DMS114 treated with DMSO at 0.1 percent for 48 hours (cell line): ENCODE results near the gene CCDC33.
"Not testable (repeated sequence)": the region's sequence is repeated elsewhere in the genome, so short reads cannot be mapped to it uniquely, and the experiment has no call there.

Experiments
- DNase-seq: peaks from one replicate; lab custom pipeline; 2025; ENCODE audit not compliant: unreplicated experiment; lab: John Stamatoyannopoulos, UW

Gene CCDC33

DNA sequence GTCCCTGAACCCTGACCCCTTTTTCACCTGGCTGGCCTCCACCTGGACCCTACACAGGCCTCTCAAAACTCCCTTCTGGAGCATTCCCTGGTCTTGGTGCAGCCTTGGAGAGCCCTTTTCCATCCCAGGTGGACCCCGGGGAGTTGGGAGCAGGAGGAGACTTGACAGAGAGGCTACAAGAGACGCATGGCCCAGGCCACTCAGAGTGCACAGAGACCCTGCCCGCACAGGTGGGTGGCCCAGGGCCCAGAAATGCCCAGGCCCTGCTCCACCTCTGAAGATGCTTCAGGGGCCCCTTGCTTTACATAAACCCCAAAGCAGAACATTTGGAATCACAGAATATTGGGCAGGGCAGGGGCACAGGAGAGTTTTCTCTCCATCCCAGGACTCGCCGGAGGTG is 97.0 kb downstream of the CCDC33 start:
- DNase-seq, result no peak

DNA sequence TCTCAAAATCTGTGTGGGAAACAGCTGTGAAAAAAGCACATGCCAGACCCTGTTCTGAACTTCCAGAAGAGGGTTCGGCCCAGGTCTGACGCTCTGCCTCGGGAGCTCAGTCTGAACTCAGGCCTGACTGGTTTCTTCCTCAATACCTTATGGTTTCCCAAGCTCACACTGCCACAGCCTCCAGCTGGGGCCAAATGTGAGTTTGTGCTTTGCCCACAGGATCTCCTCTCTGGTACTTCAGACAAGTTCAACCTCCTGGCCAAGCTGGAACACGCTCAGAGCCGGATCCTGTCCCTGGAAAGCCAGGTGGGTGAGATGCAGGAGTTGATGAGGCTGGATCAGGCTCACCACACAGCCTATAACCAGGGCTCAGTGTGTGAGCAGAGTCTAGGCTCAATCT is 97.5 kb downstream of the CCDC33 start:
- DNase-seq, result no peak

DNA sequence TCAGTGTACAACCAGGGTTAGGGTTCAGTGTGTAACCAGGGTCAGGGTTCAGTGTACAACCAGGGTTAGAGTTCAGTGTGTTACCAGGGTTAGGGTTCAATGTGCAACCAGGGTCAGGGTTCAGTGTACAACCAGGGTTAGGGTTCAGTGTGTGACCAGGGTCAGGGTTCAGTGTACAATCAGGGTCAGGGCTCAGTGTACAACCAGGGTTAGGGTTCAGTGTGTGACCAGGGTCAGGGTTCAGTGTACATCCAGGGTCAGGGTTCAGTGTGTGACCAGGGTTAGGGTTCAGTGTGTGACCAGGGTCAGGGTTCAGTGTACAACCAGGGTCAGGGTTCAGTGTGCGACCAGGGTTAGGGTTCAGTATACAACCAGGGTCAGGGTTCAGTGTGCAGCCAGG is 98.0 kb downstream of the CCDC33 start:
- no peak for DNase-seq

DNA sequence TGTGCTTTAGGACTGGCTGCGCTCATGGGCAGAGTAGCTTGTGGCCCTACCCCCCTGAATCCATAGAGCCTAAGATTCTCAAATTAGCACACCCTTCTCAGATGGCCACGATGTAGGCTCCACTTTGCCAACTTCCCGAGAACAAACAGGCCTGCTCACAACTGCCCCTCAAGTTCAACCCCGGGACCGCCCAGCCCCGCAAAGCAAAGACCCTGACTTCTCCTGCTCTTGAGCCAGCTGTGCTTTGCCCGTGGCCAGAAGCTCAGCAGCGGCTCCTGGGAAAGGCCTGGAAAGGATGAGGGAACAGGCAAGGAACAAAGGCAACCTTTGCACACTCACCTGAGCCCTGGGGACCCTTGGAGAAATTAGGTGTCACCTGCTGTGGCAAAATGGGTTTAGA is 99.3 kb downstream of the CCDC33 start:
- no peak for DNase-seq

DNA sequence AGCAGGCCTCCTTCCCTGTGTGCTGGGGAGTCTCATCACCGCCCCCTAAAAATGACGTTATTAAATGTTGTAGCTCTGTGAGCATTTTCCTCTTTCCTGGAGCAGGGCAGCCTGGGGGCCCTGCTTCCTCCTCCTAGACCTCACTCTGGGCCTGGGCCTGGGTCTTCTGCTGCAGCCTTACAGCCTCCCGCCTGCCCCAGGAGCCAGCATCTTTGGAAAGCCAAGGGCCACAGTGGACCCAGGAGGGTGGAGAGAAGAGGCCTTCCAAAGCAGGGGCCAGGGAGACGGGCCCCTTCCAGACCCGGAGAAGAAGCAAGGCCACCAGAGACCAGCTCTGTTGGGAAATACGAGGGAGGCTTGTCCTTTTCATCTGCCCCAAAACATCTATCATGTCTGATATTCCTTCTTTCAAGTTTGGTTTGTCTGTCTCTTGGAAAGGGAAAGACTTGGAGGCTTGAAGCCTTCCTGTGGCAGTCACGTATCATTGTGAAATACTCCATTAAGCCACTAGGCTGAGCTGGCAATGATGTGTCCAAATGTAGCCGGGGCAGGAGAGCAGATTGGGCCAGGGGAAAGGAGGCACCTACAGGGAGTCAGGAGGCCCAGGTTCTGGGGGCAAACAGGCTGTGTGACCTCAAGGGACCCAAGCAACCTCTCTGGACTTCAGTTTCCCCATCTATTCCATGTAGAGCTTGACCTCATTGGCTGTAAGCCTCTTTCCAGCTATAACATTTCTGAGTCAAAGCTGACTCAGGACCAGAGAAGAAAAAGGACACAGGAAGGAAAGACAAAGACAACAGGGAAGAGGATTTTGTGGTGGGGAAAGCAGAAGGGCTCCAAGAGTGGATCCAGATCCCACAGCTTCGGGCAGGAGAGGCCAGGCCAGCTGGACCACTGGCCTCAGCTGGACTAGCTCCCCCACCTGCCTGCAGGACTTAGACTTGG is 100.2 kb downstream of the CCDC33 start:
- DNase-seq, result no peak

DNA sequence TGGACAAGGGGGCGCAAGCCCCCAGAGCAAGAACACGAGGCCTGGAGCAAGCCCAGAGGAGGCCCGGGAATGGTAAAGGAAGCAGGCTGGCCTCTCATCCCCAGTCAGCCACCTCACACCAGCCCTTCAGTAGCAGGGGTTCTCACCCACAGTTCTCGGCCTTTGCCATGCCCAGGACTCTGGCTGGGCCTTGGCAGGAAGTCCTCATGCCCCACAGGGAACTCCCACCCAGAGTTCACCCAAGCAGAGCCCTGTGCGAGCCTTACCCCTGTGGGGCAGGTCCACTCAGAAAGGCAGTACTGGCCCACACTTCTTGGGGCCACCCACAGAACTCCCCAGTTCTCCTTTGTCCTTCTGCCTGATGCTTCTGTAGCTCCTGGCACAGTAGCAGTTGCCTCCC is 101.0 kb downstream of the CCDC33 start:
- DNase-seq, result no peak

DNA sequence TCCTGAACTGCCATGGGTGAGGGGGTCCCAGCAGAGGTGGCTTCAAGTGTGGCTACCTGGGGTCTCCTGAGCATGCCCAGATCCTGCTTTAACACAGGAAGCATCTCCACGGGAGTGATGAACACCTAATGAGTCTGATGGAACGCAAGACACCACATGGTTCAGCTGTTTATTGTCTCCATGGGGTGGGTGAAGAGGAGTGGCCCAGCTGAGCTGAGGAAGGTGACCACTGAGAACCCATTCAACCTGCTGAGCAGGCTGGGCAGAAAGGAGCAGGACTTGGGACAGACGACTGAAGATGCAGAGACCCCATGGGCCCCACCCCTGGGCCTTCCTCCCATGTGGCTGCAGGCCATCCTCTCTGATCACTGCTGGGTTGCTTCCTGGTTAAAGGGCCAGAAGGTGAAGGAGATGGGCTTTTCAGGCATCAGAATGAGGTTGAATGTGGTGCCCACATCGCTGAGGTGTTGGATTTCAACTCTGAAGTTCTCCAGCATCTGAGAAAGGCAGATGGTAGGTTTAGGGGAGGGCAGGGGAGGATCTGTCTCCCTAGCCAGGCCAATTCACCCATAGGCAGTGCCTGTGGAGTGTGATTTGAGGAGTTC is 101.6 kb downstream of the CCDC33 start:
- DNase-seq, result no peak

DNA sequence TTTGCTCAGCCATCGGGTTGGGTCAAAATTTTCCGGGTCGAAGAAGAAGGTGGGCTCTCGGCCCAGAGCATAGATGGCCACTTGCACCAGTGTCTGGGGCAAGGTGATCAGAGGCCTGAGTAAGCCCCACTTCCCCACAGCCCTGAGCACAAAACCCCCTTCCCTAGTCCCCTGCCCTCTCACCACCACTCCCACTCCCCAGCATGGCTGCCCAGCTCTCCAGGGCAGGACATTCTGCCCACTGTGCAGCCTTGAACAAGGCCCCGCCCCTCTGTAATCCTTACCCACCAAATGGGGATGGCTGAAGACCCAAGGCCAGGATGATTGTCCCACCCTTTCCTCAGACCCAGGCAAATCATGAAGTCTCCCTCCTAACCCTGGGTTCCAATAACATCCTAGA is 102.5 kb downstream of the CCDC33 start:
- no peak for DNase-seq

DNA sequence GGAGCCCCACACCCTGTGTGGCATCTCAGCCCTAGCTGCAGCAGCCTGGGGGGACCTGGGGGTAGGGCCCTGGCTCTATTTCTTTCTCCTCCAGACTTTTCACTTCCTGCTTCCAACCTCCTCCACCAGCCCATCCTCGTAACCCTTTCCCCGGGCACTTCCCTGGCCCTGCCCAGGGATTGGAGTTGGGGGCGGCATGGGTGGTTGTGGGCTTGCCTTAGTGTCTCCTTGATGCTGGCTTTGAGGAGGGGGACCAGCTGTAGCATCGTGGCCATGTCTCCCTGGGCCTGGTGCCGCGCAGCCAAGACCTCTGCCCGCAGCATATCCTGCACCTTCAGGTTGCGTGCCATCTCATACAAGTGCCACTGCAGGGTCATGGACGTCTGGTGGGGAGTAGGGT is 103.2 kb downstream of the CCDC33 start:
- DNase-seq, result no peak

DNA sequence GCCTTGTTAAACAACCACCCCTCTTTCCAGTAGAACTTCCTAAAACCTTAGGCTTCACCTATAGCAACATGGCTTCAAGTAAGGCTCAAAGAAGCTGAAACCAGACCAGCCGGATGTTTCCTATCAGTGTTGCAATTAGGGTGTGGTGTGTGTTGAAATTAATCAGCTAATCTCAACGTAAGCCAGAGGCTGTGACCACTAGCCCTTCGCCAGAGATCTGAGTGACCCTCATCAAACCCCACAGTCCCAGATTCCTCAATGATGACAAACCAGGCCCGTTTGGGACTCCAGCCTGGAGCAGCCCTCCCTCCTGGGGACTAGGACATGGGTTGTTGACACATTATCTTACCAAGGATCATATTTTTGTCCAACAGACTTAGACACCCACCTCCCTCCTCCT is 104.0 kb downstream of the CCDC33 start:
- no peak for DNase-seq

DNA sequence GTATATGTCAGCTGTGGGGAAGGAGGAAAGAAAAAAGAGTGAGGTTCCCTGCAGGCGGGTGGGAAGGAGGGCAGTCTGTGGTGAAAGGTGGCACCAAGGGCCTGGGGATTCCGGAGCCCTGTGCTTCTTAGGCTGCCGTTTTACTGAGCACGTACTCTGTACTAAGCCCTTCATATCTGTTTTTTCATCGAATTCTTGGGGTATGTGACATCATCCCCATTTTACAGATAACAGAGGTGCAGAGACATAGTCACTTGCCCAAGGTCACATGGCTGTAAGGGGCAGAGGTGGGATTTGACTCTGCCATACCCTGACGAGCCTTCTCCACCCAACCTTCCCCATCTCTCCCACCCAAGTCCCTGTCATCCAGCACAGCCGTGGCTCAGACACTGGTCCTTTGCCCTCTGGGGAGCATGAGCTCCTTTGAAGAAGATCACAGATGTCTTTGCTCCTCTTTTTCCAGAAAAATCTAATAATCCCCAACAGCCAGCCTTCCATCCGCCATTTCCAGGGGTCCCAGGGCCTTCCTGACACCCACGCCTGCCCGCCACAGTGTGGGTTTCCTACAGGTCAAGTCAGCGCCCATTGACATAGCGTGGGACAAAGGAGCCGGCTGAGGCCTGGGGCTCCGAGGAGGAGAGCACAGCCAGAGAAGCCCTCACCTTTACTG is 107.1 kb downstream of the CCDC33 start:
- DNase-seq, result no peak

DNA sequence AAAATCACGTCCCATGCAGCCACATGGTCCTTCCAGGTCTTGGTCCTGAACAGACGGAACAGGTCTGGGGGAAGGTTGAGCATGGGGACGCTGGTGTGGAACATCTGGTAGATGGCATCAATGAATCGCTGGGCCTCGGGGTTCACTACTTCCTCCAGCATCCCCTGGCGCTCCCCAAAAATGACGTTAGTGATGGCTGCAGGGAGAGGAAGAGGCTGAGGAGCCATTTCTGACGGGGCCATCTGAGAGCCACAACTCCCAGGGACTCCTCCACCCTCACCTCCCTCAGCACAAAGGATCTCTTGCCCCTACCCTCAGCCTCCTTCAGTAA is 107.6 kb downstream of the CCDC33 start:
- no peak for DNase-seq

DNA sequence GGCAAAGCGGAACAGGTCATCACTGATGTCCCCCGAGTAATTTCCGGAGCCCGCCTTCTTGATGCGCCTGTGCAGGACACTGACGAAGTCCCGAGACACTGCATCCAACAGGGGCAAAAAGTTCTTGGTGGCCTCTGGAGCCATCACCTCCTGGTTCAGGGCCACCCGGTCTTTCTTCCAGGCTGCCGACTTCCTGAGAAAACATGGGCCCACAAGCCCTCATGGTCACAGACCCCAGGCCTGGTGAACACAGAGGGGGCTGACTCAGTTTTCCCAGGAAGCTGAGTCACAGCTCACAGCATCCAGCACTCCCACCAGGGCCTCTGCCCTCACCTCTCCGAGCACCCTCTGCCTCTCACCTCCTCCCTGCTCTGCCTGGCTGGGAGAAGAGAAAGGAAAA is 108.9 kb downstream of the CCDC33 start:
- DNase-seq, result no peak

DNA sequence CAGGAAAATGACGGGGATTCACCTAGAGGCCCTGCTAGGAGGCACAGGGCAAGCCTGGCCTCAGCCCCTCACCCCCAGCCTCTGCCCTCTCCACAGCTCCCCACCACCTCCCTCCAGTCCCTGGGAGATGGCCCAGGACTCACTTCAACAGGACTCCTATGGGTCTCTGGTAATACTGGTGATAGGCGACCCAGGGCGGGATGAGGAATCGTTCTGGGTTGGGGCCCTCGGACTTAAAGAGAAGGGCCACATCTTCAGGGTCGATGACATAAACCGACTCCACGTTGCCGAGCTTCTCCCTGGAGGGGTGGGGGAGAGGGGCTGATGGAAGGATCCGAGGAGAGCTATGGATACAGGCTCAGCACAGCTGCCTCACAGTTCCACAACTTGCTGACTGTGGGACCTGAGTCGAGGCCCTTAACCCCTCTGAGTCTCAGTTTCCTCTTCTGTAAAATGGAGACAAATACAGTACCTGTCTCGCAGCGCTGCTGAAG is 111.7 kb downstream of the CCDC33 start:
- no peak for DNase-seq

DNA sequence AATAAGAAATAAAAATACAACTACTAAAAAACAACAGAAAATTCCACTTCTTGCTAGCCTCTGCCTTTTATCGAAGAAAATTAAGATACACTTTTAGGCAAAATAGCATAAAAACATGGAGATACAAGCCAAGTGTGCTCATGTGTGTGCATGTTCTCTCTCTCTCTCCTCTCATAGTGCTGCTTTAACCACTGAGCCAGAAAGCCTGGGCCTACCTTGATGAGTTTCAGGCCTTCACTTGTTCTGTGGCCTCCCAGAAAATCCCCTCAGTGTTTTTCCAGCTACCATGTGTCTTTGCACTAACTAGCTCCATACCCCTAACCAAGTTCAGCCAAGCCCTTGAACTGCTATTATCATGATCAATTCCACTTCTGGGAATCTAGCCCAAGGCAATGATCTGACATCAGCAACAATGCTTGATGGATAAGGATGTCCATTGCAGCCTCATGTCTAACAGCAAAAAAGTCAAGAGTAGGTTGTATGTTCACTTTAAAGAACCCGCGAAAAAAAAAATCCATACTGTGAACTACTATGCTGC is 113.2 kb downstream of the CCDC33 start:
- no peak for DNase-seq

DNA sequence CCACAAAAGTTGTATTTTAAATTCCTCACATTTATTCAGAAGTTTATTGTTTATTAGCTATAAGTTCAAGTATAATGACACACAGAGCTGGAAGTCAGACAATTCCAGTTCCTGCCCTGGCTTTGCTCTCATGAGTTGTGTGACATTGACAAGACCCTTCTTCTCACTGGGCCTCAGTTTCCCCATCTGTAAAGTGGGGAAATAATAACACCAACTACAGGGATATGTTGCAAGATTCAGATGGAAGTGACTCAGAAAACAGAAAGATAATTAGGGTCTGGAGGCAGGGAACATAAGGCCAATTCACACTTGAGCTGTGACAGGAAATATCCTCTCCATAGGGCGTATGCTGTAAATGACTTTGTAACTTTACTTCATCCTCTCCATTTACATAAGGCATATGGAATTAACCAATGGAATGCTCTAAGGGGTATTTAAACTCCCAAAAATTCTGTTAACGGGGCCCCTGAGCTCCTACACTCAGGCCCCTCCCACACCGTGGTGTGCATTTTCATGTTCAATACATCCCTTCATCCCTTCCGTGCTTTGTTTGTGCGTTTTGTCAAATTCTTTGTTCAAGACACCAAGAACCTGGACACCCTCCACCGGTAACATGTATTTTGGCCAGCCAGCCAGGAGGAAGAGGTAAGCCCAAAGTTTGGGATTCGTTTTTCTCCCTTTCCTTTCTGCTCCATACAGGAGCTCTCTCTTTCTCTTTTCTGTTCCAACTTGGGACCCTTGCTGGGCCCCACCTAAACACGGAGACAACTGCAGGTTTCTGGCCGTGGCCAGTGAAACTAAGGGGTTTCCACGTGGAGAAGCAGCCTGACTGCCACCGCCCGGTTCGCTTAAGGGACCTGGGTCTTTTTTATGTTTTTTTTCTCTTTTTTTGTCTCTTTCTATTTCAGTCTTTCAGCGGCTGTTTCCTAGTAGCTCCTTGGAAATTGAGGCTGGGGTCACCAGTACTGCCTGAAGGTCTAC is 114.5 kb downstream of the CCDC33 start:
- DNase-seq, result no peak

DNA sequence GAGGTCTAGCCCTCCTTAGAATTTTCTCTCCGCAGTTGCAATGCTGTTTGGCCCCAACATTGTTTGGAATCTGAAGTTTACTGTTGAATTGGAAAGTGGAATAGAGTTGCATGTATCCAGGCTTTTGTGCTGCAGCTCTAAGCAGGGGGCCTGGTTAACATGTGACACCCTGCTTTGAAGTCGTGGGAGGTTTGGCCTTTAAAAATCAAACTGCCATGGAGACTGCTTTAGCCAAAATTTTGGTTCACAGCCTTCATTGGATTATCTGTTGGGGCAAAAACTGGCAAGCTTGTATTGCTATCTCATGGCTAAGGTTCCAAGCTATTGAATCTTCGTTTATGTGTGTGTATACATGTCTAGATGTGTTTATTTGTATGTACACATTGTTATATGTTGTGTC is 115.5 kb downstream of the CCDC33 start:
- no peak for DNase-seq

DNA sequence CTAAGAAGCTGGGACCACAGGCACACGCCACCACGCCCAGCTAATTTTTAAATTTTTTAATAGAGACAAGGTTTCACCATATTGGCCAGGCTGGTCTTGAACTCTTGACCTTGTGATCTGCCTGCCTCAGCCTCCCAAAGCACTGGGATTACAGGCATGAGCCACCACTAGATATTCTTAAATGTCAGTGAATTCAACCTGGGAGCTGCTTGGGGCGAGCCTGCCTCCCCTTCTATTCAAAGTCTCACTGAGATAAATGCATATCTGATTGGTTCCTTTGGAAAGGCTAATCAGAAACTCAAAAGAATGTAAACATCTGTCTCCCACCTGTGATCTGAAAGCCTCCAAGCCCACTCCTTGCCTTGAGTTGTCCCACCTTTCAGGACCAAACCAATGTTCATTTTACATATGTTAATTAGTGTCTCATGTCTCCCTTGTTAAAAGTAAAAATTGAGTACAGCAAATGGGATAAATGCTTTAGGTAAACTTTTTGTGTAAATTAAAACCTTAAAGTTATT is 116.3 kb downstream of the CCDC33 start:
- no peak for DNase-seq

DNA sequence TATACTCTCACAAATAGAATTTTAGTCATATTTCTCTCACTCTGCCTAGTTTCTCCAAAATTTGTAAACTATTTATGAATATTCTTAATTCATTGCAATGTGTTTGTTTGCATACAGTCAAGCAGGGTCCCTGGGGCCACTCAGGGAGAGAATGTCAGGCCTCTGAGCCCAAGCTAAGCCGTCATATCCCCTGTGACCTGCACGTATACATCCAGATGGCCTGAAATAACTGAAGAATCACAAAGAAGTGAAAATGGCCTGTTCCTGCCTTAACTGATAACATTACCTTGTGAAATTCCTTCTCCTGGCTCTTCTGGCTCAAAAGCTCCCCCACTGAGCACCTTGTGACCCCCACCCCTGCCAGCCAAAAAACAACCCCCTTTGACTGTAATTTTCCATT is 117.9 kb downstream of the CCDC33 start:
- DNase-seq, result not testable (repeated sequence)

DNA sequence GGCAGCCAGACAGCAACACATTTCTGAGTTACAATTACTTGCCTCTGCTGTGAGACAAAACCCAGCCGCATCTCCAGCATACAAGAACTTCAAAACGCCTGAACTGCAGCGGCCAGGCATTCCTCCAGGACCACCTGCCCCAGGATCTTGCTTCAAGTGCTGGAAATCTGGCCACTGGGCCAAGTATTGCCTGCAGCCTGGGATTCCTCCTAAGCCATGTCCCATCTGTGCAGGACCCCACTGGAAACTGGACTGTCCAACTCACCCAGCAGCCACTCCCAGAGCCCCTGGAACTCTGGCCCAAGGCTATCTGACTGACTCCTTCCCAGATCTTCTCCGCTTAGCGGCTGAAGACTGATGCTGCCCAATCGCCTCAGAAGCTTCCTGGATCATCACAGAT is 119.9 kb downstream of the CCDC33 start:
- DNase-seq, result not testable (repeated sequence)
